ENCODE measurements around the gene PPM1A.

DNA sequence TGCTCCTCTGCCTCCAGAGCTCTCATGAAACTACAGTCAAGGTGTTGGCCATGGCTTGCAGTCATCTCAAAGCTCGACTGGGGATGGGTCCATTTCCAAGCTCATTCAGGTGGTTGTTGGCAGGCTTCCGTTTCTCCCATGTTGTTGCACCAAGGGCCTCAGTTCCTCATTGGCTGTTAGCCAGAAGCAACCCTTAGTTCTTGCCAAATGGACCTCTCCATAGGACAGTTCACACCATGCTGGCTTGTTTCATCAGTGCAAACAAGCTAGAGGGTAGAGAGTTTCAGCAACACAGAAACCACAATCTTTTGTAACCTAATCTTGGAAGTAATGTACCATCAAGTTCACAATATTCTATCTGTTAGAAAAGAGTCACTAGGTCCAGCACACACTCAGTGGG is 22.7 kb upstream of the PPM1A start:
- TF ChIP-seq POLR2A (IDR thresholded peaks at IDR 0.05; ENCODE audit: extremely low read depth, insufficient read length) (no peak), MYC (IDR thresholded peaks at IDR 0.05; ENCODE audit: low read depth, low read length) (no peak)
- TF ChIP-seq, protein P1, sequence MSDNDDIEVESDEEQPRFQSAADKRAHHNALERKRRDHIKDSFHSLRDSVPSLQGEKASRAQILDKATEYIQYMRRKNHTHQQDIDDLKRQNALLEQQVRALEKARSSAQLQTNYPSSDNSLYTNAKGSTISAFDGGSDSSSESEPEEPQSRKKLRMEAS (IDR thresholded peaks at IDR 0.05; ENCODE audit: low read depth, low read length): no peak
- TF ChIP-seq, protein P2, sequence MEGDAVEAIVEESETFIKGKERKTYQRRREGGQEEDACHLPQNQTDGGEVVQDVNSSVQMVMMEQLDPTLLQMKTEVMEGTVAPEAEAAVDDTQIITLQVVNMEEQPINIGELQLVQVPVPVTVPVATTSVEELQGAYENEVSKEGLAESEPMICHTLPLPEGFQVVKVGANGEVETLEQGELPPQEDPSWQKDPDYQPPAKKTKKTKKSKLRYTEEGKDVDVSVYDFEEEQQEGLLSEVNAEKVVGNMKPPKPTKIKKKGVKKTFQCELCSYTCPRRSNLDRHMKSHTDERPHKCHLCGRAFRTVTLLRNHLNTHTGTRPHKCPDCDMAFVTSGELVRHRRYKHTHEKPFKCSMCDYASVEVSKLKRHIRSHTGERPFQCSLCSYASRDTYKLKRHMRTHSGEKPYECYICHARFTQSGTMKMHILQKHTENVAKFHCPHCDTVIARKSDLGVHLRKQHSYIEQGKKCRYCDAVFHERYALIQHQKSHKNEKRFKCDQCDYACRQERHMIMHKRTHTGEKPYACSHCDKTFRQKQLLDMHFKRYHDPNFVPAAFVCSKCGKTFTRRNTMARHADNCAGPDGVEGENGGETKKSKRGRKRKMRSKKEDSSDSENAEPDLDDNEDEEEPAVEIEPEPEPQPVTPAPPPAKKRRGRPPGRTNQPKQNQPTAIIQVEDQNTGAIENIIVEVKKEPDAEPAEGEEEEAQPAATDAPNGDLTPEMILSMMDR (IDR thresholded peaks at IDR 0.05; ENCODE audit: low read depth, low read length): no peak

Measured in NB4 (cell line).